NCI-H2171 treated with DMSO at 0.1 percent for 48 hours (cell line): Measurements from ENCODE around the gene EMILIN1.
A peak's percentile ranks its signal among the peaks of the same experiment; 100 is the strongest.
"Not testable (repeated sequence)": the region's sequence is repeated elsewhere in the genome, so short reads cannot be mapped to it uniquely, and the experiment has no call there.

ENCODE experiments used
- DNase-seq: peaks from one replicate; lab custom pipeline; 2025; lab: John Stamatoyannopoulos, UW

EMILIN1 gene

DNA sequence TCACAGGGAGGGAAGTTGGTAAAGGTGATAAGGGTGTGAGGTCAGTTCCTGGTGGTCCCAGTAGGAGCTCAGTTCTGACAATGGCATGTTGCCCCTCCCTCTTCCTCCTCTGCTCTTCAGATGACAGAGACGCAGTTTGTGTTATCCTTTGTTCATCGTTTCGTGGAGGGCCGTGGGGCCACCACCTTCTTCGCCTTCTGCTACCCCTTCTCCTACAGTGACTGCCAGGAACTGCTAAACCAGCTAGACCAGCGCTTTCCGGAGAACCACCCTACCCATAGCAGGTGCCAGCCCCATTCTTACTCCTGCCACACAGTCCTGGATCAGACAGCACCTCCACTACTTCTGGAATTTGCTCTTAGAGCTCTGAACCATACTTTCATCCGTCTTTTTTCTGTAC lies 24.6 kb upstream of the EMILIN1 start:
- no peak for DNase-seq

DNA sequence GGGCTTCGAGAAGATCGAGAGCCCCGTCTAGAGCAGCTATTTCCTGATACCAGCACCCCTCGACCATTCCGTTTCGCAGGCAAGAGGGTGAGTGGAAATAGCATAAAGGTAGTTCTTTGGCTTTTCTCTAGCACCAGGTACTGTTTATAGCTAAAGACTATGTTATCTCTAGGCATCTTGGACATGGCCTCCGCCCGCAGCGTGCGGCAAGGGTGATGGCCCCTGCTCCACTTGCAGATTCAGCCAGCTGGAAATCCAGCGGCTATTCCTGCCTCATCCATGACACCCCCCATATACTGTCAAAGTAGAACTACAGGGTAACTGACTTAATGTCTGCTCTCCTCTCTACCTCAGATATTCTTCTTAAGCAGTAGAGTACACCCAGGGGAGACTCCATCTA lies 23.7 kb upstream of the EMILIN1 start:
- no peak for DNase-seq

DNA sequence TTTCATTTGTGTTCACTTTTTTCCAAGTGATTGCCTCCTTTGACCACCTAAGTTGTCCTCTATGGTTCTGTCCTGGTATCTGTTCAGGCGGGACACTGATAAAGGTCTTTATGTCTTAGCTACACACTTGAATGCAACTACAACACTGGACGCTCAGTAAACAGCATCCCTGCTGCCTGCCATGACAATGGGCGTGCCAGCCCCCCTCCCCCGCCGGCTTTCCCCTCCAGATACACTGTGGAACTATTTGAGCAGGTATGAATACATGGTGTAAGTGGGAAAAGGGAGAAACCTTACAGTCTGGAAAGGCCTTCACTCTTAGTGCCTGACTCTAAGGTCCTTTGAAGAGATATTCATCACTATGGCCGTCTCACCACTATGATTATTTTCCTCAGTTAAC lies 21.2 kb upstream of the EMILIN1 start:
- no peak for DNase-seq

GRCh38 chr2:27058210-27058609 lies 20.2 kb upstream of the EMILIN1 start:
- DNase-seq: no peak

- DNase-seq: no peak
These were observed 19.1 kb upstream of the EMILIN1 start for GRCh38 chr2:27059141-27059820.

DNA sequence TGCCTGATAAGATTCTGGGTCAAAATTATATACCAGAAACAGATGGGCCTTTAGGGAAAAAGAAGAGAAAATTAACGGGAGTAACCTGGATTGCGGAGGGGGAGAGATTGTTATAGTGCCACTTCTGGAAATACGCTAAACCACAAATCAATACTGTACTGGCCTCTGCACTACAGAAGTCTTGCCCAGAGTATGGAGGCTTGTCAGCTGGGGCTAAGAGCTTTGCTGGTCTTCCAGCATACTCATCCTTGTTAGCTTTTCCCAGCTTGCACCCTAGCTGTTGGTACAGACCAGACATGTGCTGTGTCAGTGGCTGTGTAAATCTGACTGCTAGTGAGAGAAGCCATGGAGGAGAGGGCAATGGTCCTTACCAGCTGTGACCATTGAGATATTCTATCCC lies 18.1 kb upstream of the EMILIN1 start:
- no peak for DNase-seq

- no peak for DNase-seq
These were observed 13.3 kb upstream of the EMILIN1 start for GRCh38 chr2:27065128-27065527.

- no peak for DNase-seq
These were observed 11.0 kb upstream of the EMILIN1 start for GRCh38 chr2:27067385-27067784.

GRCh38 chr2:27069436-27069835 lies 9.0 kb upstream of the EMILIN1 start:
- no peak for DNase-seq

GRCh38 chr2:27069961-27070618 lies 8.3 kb upstream of the EMILIN1 start:
- no peak for DNase-seq

- no peak for DNase-seq
These were observed 7.7 kb upstream of the EMILIN1 start for GRCh38 chr2:27070653-27071276.

GRCh38 chr2:27071277-27071989 lies 7.0 kb upstream of the EMILIN1 start, which contains the start of gene OST4:
TSS of gene OST4 (minus strand) at chr2:27071654.
- peak; percentile 87 for DNase-seq

DNA sequence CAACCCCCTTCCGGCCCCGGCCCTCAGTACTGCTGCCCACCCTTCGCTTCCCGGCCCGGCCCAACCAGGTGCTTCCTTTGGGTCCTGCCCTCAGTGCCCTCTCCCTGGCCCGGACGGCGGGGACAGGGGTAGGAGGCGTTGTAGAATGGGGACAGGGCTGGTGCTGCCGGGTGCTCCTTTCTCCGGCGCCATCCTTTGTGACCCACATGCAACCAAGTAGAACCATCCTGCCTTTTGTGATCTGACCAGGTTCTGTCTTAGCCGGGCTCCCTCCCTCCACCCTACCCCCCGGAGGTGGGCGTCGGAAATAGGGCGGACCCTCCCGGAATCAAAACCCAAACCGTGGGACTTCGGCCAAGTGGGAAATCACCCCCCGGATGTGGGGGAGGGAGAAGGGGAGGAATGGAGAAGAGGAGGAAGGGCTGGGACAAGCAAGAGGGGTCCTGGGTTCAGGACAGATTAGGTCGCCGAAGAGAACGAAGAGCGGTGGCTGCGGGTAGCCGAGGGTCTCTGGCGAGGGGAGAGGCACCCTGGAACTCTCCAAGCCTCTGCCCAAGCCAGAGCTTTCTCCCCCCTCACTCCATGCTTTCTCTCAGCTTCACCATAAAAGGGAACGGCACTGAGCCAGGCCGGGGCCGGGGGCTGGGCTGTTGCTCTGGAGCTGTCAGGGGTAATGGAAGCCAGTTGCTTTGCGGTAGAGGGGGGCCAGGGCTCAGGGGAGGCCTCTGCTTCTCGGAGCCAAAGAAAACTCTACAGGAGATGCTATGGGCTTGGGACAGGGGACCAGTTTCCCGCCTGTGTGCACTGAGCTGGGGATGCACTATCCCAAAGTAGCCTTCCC lies 6.2 kb upstream of the EMILIN1 start:
- DNase-seq: no peak

DNA sequence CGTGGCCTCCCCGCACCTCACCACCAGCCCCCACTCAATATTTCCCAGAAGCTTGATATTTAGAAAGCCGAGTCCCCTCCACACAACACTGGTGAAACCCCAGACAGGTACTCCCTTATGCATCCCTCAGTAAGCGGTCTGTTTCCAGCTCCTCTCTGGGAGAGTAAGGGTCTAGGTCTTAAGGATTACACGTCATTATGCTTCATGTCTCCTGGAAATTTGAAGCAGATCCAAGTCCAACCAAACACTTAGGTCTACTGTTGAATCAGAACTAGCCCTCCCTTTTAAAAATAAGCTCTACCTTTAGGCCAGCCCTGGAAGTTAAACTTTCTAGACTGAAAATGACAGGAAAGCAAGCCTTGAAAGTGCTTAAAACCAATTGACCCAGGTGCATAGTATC lies 5.5 kb upstream of the EMILIN1 start:
- no peak for DNase-seq

- DNase-seq: no peak
These were observed 4.6 kb upstream of the EMILIN1 start for GRCh38 chr2:27073782-27074181.

DNA sequence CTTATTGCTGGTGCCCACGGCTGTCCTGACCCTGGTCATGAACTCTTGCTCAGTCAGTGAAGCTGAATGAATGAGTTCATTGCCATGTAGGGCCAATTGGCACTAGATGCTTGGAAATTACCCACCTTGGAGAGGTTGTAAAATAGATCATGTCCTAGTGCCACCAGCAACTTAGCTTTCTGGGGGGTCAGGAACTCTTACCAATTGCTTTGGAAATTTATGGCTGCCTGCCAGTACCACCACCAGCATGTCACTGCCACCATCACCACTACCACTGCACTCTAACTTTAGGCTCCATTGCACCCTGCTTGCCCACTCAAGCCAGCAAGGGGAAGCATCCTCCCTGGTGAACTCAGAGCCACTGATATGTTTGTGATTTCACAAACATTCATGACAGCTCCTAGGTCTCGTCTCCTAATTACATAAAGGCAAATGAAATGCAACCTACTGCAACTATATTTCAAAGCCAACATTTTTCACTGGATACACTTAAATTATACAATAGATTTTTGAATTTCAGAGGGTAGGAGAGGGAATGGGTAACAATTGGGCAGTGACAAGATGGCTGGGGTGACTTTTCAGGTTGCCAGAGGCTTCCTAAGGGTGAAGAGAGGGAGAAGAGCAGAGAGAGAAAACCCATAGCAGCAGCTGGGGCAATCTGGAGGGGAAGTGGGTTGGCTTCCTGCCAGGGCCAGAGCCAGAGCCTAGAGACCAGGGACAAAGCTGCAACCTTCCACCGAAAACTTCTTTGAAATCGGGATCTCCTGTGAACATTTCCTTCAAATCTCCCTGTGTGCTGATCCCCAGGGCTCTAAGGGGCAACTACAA lies 3.5 kb upstream of the EMILIN1 start:
- peak; percentile 58 for DNase-seq

GRCh38 chr2:27075566-27075871 lies 2.9 kb upstream of the EMILIN1 start:
- DNase-seq: not testable (repeated sequence)

- DNase-seq: no peak
These were observed 2.1 kb upstream of the EMILIN1 start for GRCh38 chr2:27076323-27076722.

- DNase-seq: no peak
These were observed 1.2 kb upstream of the EMILIN1 start for GRCh38 chr2:27077231-27077630.

GRCh38 chr2:27079233-27080139 lies 1.1 kb downstream of the EMILIN1 start:
- DNase-seq: no peak
